GM06990 (cell line): Measurements from ENCODE around the gene NR3C2.

Source experiments
- DNase-seq: peaks from one replicate; pipeline ENCODE4 v3.0.0-alpha.2; 2011; ENCODE audit not compliant: insufficient read length; ENCODE audit errors: extremely low read depth
- H3K27me3 ChIP-seq: replicated peaks from 2 replicates; pipeline ENCODE4 v1.6.0; 2011; ENCODE audit warnings: low read length; ENCODE audit not compliant: control insufficient read depth, insufficient read depth
- H3K36me3 ChIP-seq: 2 replicates; pipeline ENCODE4 v1.5.1; 2011; ENCODE audit warnings: low read length; ENCODE audit not compliant: control insufficient read depth, insufficient read depth
- H3K4me3 ChIP-seq: replicated peaks from 2 replicates; pipeline ENCODE4 v1.5.1; 2011; ENCODE audit warnings: low read depth, mild to moderate bottlenecking, control low read depth, low read length
- TF ChIP-seq, protein P1 (sequence below): IDR thresholded peaks from 2 replicates; pipeline ENCODE4 v1.5.1; 2011; ENCODE audit warnings: low read length, control low read depth, mild to moderate bottlenecking, inconsistent platforms; ENCODE audit not compliant: insufficient read depth, poor library complexity, severe bottlenecking

Gene NR3C2

GRCh38 chr4:148051403-148051802, 390.8 kb downstream of the NR3C2 start:
- TF ChIP-seq, protein P1, sequence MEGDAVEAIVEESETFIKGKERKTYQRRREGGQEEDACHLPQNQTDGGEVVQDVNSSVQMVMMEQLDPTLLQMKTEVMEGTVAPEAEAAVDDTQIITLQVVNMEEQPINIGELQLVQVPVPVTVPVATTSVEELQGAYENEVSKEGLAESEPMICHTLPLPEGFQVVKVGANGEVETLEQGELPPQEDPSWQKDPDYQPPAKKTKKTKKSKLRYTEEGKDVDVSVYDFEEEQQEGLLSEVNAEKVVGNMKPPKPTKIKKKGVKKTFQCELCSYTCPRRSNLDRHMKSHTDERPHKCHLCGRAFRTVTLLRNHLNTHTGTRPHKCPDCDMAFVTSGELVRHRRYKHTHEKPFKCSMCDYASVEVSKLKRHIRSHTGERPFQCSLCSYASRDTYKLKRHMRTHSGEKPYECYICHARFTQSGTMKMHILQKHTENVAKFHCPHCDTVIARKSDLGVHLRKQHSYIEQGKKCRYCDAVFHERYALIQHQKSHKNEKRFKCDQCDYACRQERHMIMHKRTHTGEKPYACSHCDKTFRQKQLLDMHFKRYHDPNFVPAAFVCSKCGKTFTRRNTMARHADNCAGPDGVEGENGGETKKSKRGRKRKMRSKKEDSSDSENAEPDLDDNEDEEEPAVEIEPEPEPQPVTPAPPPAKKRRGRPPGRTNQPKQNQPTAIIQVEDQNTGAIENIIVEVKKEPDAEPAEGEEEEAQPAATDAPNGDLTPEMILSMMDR = no peak
- peaks cover 5% of the 10 kb centered on the region for H3K36me3 ChIP-seq

GRCh38 chr4:148048598-148048997, 393.6 kb downstream of the NR3C2 start:
- TF ChIP-seq, protein P1 = no peak
- Histone ChIP-seq H3K27me3 (no peaks in the 10 kb centered on the region), H3K36me3 (peaks cover 5% of the 10 kb centered on the region), H3K4me3 (no peak overlapping the region)
- no peak for DNase-seq

More at GRCh38 chr4:148051403-148051802, 390.8 kb downstream of the NR3C2 start:
- H3K4me3 ChIP-seq = no peak overlapping the region
- DNase-seq = no peak
- H3K27me3 ChIP-seq = no peaks in the 10 kb centered on the region

GRCh38 chr4:148044912-148045352, 397.3 kb downstream of the NR3C2 start:
- TF ChIP-seq, protein P1 = peak; percentile 50
- Histone ChIP-seq H3K27me3 (no peaks in the 10 kb centered on the region), H3K36me3 (peaks cover 4% of the 10 kb centered on the region), H3K4me3 (no peak overlapping the region)
- no peak for DNase-seq

- H3K36me3 ChIP-seq = peaks cover 4% of the 10 kb centered on the region
- DNase-seq = no peak
- H3K4me3 ChIP-seq = no peak overlapping the region
- TF ChIP-seq, protein P1 = no peak
- H3K27me3 ChIP-seq = no peaks in the 10 kb centered on the region
Measured at GRCh38 chr4:148044089-148044911, 397.9 kb downstream of the NR3C2 start.

DNA sequence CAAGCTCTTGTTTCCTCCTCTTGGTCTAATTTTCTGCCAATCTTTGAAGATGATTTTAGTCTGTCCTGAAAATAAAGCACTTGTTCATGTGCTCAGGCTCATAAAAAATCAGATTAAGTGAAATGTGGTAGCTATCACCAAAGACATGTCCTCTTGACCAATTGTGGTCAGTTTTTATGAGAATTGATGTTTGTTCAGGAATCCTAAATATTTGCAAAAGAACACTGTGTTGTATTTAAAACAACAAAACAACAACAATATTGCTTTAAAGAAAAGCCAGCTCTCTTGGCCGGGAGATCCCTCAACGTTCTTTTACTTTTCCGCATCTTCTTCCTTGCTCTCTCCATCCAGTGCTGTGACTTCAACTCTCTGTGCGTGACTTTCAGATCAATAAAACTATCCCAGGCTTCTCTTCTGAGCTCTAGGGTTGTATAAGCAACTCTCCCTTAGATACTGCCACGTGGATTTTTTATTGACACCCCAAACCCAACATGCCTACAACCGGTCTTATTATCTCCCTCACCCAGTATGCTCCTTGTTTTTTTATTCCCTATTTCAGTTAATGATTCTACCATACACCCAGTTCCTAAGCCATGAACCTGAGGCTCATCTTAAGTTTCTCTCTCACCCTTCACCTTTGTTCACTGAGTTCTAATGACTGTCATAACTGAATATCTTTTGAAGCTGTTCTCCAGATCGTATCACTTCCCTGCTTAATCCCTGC, 400.4 kb downstream of the NR3C2 start:
- peaks cover under 1% of the 10 kb centered on the region; the same call in 1 of the 2 replicates for H3K36me3 ChIP-seq
- H3K27me3 ChIP-seq = no peaks in the 10 kb centered on the region
- no peak overlapping the region for H3K4me3 ChIP-seq
- TF ChIP-seq, protein P1 = no peak
- no peak for DNase-seq
